WERI-Rb-1 (cell line): Measurements from ENCODE around the gene SAC3D1.

Source experiments
- DNase-seq: peaks from one replicate; pipeline ENCODE4 v3.0.0-alpha.2; 2020
- H3K27ac ChIP-seq: fragments of 250-450 bp; sonication (Bioruptor Pico); 2 replicates; pipeline ENCODE4 v1.5.1; 2020; ENCODE audit warnings: mild to moderate bottlenecking, moderate library complexity
- H3K27me3 ChIP-seq: fragments of 250-450 bp; sonication (Bioruptor Pico); 2 replicates; pipeline ENCODE4 v1.5.1; 2021; ENCODE audit warnings: mild to moderate bottlenecking, low read depth, moderate library complexity; ENCODE audit not compliant: insufficient read depth, severe bottlenecking
- H3K36me3 ChIP-seq: fragments of 250-450 bp; sonication (Bioruptor Pico); 2 replicates; pipeline ENCODE4 v1.5.1; 2020; ENCODE audit warnings: mild to moderate bottlenecking, moderate library complexity
- H3K4me3 ChIP-seq: 2 replicates; pipeline ENCODE4 v1.5.1; 2011; ENCODE audit warnings: low read depth, mild to moderate bottlenecking, control low read depth, low read length
- H3K9me3 ChIP-seq: fragments of 250-450 bp; sonication (Bioruptor Pico); 2 replicates; pipeline ENCODE4 v1.5.1; 2021; ENCODE audit warnings: mild to moderate bottlenecking, moderate library complexity; ENCODE audit not compliant: severe bottlenecking
- TF ChIP-seq, protein P1 (sequence below): IDR thresholded peaks from 2 replicates; pipeline ENCODE4 v1.5.1; 2011; ENCODE audit warnings: low read depth, mild to moderate bottlenecking, control low read depth, inconsistent platforms, low read length

Gene SAC3D1

DNA sequence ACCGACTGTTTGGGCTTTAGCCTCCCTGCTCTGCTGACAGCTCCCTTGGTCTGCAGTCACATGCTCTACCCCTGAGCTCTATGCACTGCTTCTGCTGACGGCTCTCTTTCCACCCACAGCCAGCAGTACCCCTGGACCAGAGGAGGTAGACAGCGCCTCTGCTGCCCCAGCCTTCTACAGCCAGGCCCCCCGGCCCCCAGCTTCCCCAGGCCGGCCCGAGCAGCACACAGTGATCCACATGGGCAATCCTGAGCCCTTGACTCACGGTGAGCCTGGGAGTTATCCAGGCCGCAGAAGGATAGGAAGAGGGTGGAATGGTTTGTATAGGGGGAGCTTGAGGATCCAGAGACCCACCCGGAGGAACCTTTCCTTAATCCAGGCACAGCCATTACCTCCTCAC, 45.8 kb downstream of the SAC3D1 start:
- Histone ChIP-seq H3K9me3 (no peaks in the 10 kb centered on the region), H3K27ac (no peak overlapping the region), H3K36me3 (peaks cover 31% of the 10 kb centered on the region), H3K27me3 (no peaks in the 10 kb centered on the region), H3K4me3 (no peak overlapping the region)
- TF ChIP-seq, protein P1, sequence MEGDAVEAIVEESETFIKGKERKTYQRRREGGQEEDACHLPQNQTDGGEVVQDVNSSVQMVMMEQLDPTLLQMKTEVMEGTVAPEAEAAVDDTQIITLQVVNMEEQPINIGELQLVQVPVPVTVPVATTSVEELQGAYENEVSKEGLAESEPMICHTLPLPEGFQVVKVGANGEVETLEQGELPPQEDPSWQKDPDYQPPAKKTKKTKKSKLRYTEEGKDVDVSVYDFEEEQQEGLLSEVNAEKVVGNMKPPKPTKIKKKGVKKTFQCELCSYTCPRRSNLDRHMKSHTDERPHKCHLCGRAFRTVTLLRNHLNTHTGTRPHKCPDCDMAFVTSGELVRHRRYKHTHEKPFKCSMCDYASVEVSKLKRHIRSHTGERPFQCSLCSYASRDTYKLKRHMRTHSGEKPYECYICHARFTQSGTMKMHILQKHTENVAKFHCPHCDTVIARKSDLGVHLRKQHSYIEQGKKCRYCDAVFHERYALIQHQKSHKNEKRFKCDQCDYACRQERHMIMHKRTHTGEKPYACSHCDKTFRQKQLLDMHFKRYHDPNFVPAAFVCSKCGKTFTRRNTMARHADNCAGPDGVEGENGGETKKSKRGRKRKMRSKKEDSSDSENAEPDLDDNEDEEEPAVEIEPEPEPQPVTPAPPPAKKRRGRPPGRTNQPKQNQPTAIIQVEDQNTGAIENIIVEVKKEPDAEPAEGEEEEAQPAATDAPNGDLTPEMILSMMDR, result no peak
- no peak for DNase-seq

DNA sequence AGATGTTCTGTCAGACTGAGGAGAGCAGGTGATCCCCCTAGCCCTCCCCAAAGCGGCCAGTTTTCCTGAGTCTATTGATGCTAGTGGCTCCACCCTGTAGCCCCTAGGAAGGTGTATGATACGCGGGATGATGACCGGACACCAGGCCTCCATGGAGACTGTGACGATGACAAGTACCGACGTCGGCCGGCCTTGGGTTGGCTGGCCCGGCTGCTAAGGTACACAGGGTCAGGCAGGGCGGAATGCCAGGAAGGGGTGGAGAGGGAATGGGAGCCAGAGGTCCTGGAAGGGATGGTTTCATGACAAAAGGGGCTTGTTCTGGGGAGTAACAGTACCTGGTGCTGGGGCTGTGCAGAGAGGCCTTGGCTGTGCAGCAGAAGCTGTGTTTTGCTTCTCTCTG, 46.2 kb downstream of the SAC3D1 start:
- no peaks in the 10 kb centered on the region for H3K9me3 ChIP-seq
- no peak overlapping the region for H3K4me3 ChIP-seq
- TF ChIP-seq, protein P1, result no peak
- no peak for DNase-seq
- H3K27me3 ChIP-seq, result no peaks in the 10 kb centered on the region
- no peak overlapping the region for H3K27ac ChIP-seq
- peaks cover 28% of the 10 kb centered on the region for H3K36me3 ChIP-seq

DNA sequence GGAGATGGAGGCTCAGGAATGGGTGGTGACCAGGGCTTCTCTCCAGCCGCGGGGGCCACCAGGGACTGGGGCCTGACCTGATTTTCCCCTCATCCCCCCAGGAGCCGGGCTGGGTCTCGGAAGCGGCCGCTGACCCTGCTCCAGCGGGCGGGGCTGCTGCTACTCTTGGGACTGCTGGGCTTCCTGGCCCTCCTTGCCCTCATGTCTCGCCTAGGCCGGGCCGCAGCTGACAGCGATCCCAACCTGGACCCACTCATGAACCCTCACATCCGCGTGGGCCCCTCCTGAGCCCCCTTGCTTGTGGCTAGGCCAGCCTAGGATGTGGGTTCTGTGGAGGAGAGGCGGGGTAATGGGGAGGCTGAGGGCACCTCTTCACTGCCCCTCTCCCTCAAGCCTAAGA, 46.8 kb downstream of the SAC3D1 start:
- peaks cover 24% of the 10 kb centered on the region for H3K36me3 ChIP-seq

DNA sequence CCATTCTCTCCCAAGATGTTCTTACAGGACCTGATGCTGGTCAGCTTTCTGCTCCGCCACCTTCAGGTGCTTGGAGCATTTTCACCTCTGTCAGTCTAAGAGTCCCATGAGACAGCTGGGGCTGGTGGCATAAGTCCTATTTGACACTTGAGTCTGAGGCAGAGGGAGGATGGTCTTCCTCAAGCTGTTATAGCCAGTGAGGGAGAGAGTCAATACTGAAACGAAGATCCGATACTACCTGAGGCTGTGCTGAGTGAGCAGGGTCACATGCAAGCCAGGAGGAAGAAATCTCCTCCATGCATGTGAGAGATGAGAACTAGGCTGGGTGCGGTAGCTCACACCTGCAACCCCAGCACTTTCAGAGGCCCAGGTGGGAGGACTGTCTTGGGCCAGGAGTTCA, 48.6 kb downstream of the SAC3D1 start:
- Histone ChIP-seq H3K36me3 (peaks cover 16% of the 10 kb centered on the region), H3K4me3 (no peak overlapping the region), H3K27ac (no peak overlapping the region), H3K9me3 (no peaks in the 10 kb centered on the region), H3K27me3 (no peaks in the 10 kb centered on the region)
- DNase-seq, result no peak
- TF ChIP-seq, protein P1, result no peak

More for the DNA sequence above, 46.8 kb downstream of the SAC3D1 start:
- TF ChIP-seq, protein P1, result no peak
- Histone ChIP-seq H3K9me3 (no peaks in the 10 kb centered on the region), H3K27ac (no peak overlapping the region), H3K27me3 (no peaks in the 10 kb centered on the region), H3K4me3 (no peak overlapping the region)
- no peak for DNase-seq

DNA sequence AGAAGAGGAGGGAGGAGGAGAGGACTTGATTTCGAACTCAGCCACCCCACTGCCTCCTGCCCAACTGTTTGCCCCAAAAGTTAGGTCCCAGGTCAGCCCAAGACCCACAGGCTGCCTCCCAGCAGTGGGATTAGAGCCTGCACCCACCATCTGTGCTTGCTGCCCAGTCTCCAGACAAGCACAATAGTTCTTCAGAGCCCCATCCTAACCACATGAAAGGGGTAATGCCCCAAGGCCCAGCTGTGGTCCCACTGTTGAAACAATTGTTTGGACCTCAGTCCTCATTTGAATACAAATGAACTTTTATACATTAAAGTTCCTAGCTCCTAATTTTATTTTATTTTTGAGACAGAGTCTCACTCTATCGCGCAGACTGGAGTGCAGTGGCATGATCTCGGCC, 49.6 kb downstream of the SAC3D1 start:
- Histone ChIP-seq H3K27me3 (no peaks in the 10 kb centered on the region), H3K9me3 (no peaks in the 10 kb centered on the region), H3K27ac (no peak overlapping the region), H3K4me3 (no peak overlapping the region), H3K36me3 (peaks cover 9% of the 10 kb centered on the region)
- TF ChIP-seq, protein P1, result no peak
- DNase-seq, result no peak
